ENCODE measurements around the gene NAA50. TPM values are rescaled to one million over a fixed set of nuclear protein-coding genes. Genes with fewer than 3 reads are reported as not detected.

The NAA50 gene
- total and polyA plus RNA-seq, 2 of the 13 experiments (the other 11 are each of a cell fraction or from before 2014, with no cell fraction given): 30.2 to 233 TPM

GRCh38 chr3:113721636-113722035 lies 24.4 kb downstream of the NAA50 start:
- H3K36me3 ChIP-seq (replicated peaks in 1 of 2; ENCODE audit: control insufficient read depth in 1 of 2, insufficient read depth in 2 of 2, low read length in 2 of 2): peaks cover 9 to 40% of the 10 kb centered on the region in 2 experiments
- ATAC-seq: no peak

GRCh38 chr3:113719758-113720157 lies 26.3 kb downstream of the NAA50 start:
- Histone ChIP-seq H3K4me2 (ENCODE audit: low read depth, low read length) (no peak overlapping the region), H3K36me3 (replicated peaks in 1 of 2; ENCODE audit: control insufficient read depth in 1 of 2, insufficient read depth in 2 of 2, low read length in 2 of 2) (peaks cover 7 to 40% of the 10 kb centered on the region in 2 experiments), H3K9ac (ENCODE audit: insufficient read depth, low read depth, low read length) (no peak overlapping the region), H3K27me3 (ENCODE audit: control insufficient read depth in 1 of 2, insufficient read depth in 2 of 2, low read length in 2 of 2) (no peaks in the 10 kb centered on the region), H3K27ac (ENCODE audit: extremely low read length, insufficient read depth, low read length) (no peak overlapping the region), H3K9me3 (ENCODE audit: low read length) (no peaks in the 10 kb centered on the region), H3K4me1 (ENCODE audit: insufficient read depth, low read length) (peaks cover 11% of the 10 kb centered on the region), H2AFZ (ENCODE audit: low read length) (no peak overlapping the region), H3K4me3 (replicated peaks in 1 of 3; ENCODE audit: insufficient read depth in 1 of 3, low read depth in 2 of 3, low read length in 3 of 3) (no peak overlapping the region), H4K20me1 (ENCODE audit: insufficient read depth, low read length) (no peaks in the 10 kb centered on the region), H3K79me2 (ENCODE audit: insufficient read depth, low read length) (peaks cover 9% of the 10 kb centered on the region)
- CTCF ChIA-PET (ENCODE audit: low intra/inter-chr PET ratio, low total read pairs): no interaction called here
- POLR2A ChIA-PET: no interaction called here
- DNase-seq (ENCODE audit: low spot score): no peak
- ATAC-seq: no peak
- no peak for TF ChIP-seq ZFP36L2 (CRISPR knock-in tag; IDR thresholded peaks at IDR 0.05)
- TF ChIP-seq ZNF619 (CRISPR knock-in tag; IDR thresholded peaks at IDR 0.05): no peak
- TF ChIP-seq ZKSCAN1 (IDR thresholded peaks at IDR 0.05; ENCODE audit: low read length): no peak
- TF ChIP-seq CHD2 (IDR thresholded peaks at IDR 0.05; ENCODE audit: low read depth, low read length): no peak
- no peak for TF ChIP-seq ZNF33A (CRISPR knock-in tag; IDR thresholded peaks at IDR 0.05; ENCODE audit: borderline replicate concordance)
- no peak for FAIRE-seq
- BruUV-seq (replicated peaks): no TSS peak
- in situ Hi-C loops (cut with HindIII; ENCODE audit: extremely low pct_ligation_motif_present, low pct_unique_long_range_greater_than_20kb) (no loop called here), intact Hi-C loops (cut with micrococcal nuclease; ENCODE audit: unreplicated experiment) (no loop called here)
- WGBS (ENCODE audit: low lambda C conversion rate): 97% methylated on average over 2 of the region's 2 CpGs

More at GRCh38 chr3:113721636-113722035, 24.4 kb downstream of the NAA50 start:
- Histone ChIP-seq H3K27me3 (ENCODE audit: control insufficient read depth in 1 of 2, insufficient read depth in 2 of 2, low read length in 2 of 2) (no peaks in the 10 kb centered on the region), H3K4me1 (ENCODE audit: insufficient read depth, low read length) (no peaks in the 10 kb centered on the region), H2AFZ (ENCODE audit: low read length) (no peak overlapping the region), H3K4me2 (ENCODE audit: low read depth, low read length) (no peak overlapping the region), H3K4me3 (replicated peaks in 1 of 3; ENCODE audit: insufficient read depth in 1 of 3, low read depth in 2 of 3, low read length in 3 of 3) (no peak overlapping the region), H3K27ac (ENCODE audit: extremely low read length, insufficient read depth, low read length) (no peak overlapping the region), H4K20me1 (ENCODE audit: insufficient read depth, low read length) (no peaks in the 10 kb centered on the region; the same call in 1 of the 2 replicates), H3K9ac (ENCODE audit: insufficient read depth, low read depth, low read length) (no peak overlapping the region), H3K79me2 (ENCODE audit: insufficient read depth, low read length) (peaks cover 25% of the 10 kb centered on the region), H3K9me3 (ENCODE audit: low read length) (no peaks in the 10 kb centered on the region)
- POLR2A ChIA-PET: no interaction called here
- no peak for TF ChIP-seq SMYD3 (CRISPR knock-in tag; IDR thresholded peaks at IDR 0.05)
- no peak for TF ChIP-seq ZSCAN22 (CRISPR knock-in tag; IDR thresholded peaks at IDR 0.05)
- no peak for TF ChIP-seq SP5 (CRISPR knock-in tag; IDR thresholded peaks at IDR 0.05; ENCODE audit: borderline replicate concordance, low read depth)
- TF ChIP-seq RBFOX2 (IDR thresholded peaks at IDR 0.05; ENCODE audit: low read depth, low read length): no peak
- CTCF ChIA-PET (ENCODE audit: low intra/inter-chr PET ratio, low total read pairs): no interaction called here
- 95% methylated on average over 3 of the region's 3 CpGs for WGBS (ENCODE audit: low lambda C conversion rate)
- DNase-seq (ENCODE audit: low spot score) (no peak), FAIRE-seq (no peak)
- BruUV-seq (replicated peaks): no TSS peak
- in situ Hi-C loops (cut with HindIII; ENCODE audit: extremely low pct_ligation_motif_present, low pct_unique_long_range_greater_than_20kb): no loop called here
- intact Hi-C loops (cut with micrococcal nuclease; ENCODE audit: unreplicated experiment): no loop called here

Measured in HepG2 (cell line).